Kidney (tissue), 14 donors: ENCODE data around the gene ARSG. TPM values are rescaled to one million over a fixed set of nuclear protein-coding genes. Genes with fewer than 3 reads are reported as not detected.
A peak's percentile ranks its signal among the peaks of the same experiment; 100 is the strongest.

Experiments used
- DNase-seq, 5 donors: peaks; one replicate each; pipeline ENCODE4 v3.0.0-alpha.2; 2013 to 2020
- FAIRE-seq: peaks from 2 replicates; lab custom pipeline; 2012; peaks lifted over from hg19 to GRCh38; lab: Jason Lieb, UNC
- H3K27ac ChIP-seq, 2 donors: one replicate each; pipeline ENCODE4 v1.7.0; 2013; ENCODE audit warnings: low read depth in 2 of 2, low read length in 2 of 2, inconsistent platforms in 1 of 2
- H3K27me3 ChIP-seq: one replicate; pipeline ENCODE4 v1.7.1; 2013; ENCODE audit warnings: low read length, inconsistent platforms; ENCODE audit not compliant: control insufficient read depth, insufficient read depth
- H3K36me3 ChIP-seq, 3 donors: one replicate each; pipeline versions ENCODE4 v1.7.0 to v1.7.1; 2013; ENCODE audit warnings: low read length in 3 of 3, control low read depth in 1 of 3, inconsistent platforms in 1 of 3; ENCODE audit not compliant: insufficient read depth in 3 of 3, control insufficient read depth in 2 of 3
- H3K4me1 ChIP-seq, 3 donors: one replicate each; pipeline versions ENCODE4 v1.7.0 to v1.7.1; 2013; ENCODE audit warnings: low read length in 3 of 3, inconsistent platforms in 1 of 3, low read depth in 1 of 3; ENCODE audit not compliant: control insufficient read depth in 2 of 3, insufficient read depth in 2 of 3
- H3K4me3 ChIP-seq, 3 donors: one replicate each; pipeline versions ENCODE4 v1.7.0 to v1.8.1; 2013; ENCODE audit warnings: low read length in 3 of 3, control low read depth in 1 of 3, inconsistent platforms in 1 of 3
- H3K9ac ChIP-seq, 3 donors: one replicate each; pipeline versions ENCODE4 v1.7.0 to v1.7.1; 2013; ENCODE audit warnings: low read length in 3 of 3, control low read depth in 1 of 3, inconsistent platforms in 1 of 3
- H3K9me3 ChIP-seq, 3 donors: one replicate each; pipeline versions ENCODE4 v1.7.0 to v1.7.1; 2013; ENCODE audit warnings: low read length in 3 of 3, control low read depth in 1 of 3, inconsistent platforms in 1 of 3; ENCODE audit not compliant: control insufficient read depth in 2 of 3, insufficient read depth in 1 of 3
- CTCF ChIP-seq: IDR thresholded peaks from 3 replicates; pipeline ENCODE4 v1.5.1; 2012; ENCODE audit warnings: mild to moderate bottlenecking, moderate library complexity, borderline replicate concordance; ENCODE audit not compliant: insufficient read depth; ENCODE audit errors: extremely low read depth
- intact Hi-C: fragments of 100-400 bp; cut with DNase I; formaldehyde crosslinking; loops from one replicate; pipeline ENCODE4 v1.11.1; 2022
- polyA plus RNA-seq: library from polyadenylated mRNA; stranded (reverse); fragments of 350-450 nt; fragmentation: Illumina TruSeq; extraction: RNeasy Lipid Tissue Mini Kit (QIAGEN cat#74804); gene quantifications from one replicate; pipeline ENCODE4 v1.2.3, GENCODE V29; 2014; ENCODE audit warnings: low read depth, low replicate concordance; ENCODE audit not compliant: insufficient read depth
- total RNA-seq: library from RNA; stranded (reverse); fragmentation: NEBNext Ultra II Directional; extraction: Animal tissue kit (Norgen Biotek cat#: 25700); gene quantifications from one replicate; pipeline ENCODE4 v1.2.1, GENCODE V29; 2021
- donor health status: control.
- donor health status: control.
- donor health status: control.
- donor health status: control.
- donor health status: control.
- donor health status: DM: yes; HTN: yes; CAD: no.
- donor health status: Normal renal cell carcinoma (clear cell type).

ARSG gene
- total and polyA plus RNA-seq, 2 donors from 2014 or later: 5.0 to 12.6 TPM

- Histone ChIP-seq H3K9ac (no peak overlapping the region), H3K4me1 (peaks cover 0 to 7% (median 5%) of the 10 kb centered on the region in 3 donors), H3K9me3 (no peaks in the 10 kb centered on the region), H3K4me3 (no peak overlapping the region), H3K27ac (peak overlapping the region in 1 of 2 donors; percentile 94), H3K36me3 (no peaks in the 10 kb centered on the region), H3K27me3 (no peaks in the 10 kb centered on the region)
- intact Hi-C loops: no loop called here
- DNase-seq: no peak
- TF ChIP-seq CTCF: no peak
- no peak for FAIRE-seq
These were observed 87.8 kb downstream of the ARSG start for GRCh38 chr17:68379177-68379510.

GRCh38 chr17:68379692-68380677 lies 88.7 kb downstream of the ARSG start:
- TF ChIP-seq CTCF: no peak

GRCh38 chr17:68381076-68381900 lies 90.0 kb downstream of the ARSG start:
- DNase-seq (peak; percentile 4 to 91 (median 88)), FAIRE-seq (no peak)
- no peak overlapping the region for H3K9ac ChIP-seq

More at GRCh38 chr17:68379692-68380677, 88.7 kb downstream of the ARSG start:
- Histone ChIP-seq H3K9me3 (no peaks in the 10 kb centered on the region), H3K36me3 (no peaks in the 10 kb centered on the region), H3K27ac (peak overlapping the region; percentile 10 to 44), H3K9ac (no peak overlapping the region), H3K27me3 (no peaks in the 10 kb centered on the region), H3K4me1 (peaks cover 0 to 7% (median 5%) of the 10 kb centered on the region in 3 donors), H3K4me3 (no peak overlapping the region)
- FAIRE-seq (no peak), DNase-seq (no peak)
- intact Hi-C loops: no loop called here

More at GRCh38 chr17:68381076-68381900, 90.0 kb downstream of the ARSG start:
- no peaks in the 10 kb centered on the region for H3K27me3 ChIP-seq
- intact Hi-C loops: no loop called here
- no peaks in the 10 kb centered on the region for H3K9me3 ChIP-seq
- TF ChIP-seq CTCF: no peak
- H3K4me1 ChIP-seq: peaks cover 0 to 12% (median 5%) of the 10 kb centered on the region in 3 donors
- H3K4me3 ChIP-seq: no peak overlapping the region
- H3K36me3 ChIP-seq: no peaks in the 10 kb centered on the region
- peak overlapping the region in 1 of 2 donors; percentile 10 for H3K27ac ChIP-seq
